A204.1 (cell line): Measurements from ENCODE around the gene SIGLEC5.

Experiments
- FAIRE-seq: peaks from 2 replicates; lab custom pipeline; 2012; peaks lifted over from hg19 to GRCh38; lab: Jason Lieb, UNC

Gene SIGLEC5

GRCh38 chr19:51627491-51628138 lies 2.6 kb downstream of the SIGLEC5 start:
- FAIRE-seq, result no peak

GRCh38 chr19:51626675-51627074 lies 3.5 kb downstream of the SIGLEC5 start:
- FAIRE-seq, result no peak

GRCh38 chr19:51621178-51621577 lies 9.0 kb downstream of the SIGLEC5 start:
- no peak for FAIRE-seq

GRCh38 chr19:51615991-51616390 lies 14.2 kb downstream of the SIGLEC5 start:
- no peak for FAIRE-seq

- FAIRE-seq, result no peak
These were observed 15.4 kb downstream of the SIGLEC5 start for GRCh38 chr19:51614789-51615188.

- no peak for FAIRE-seq
These were observed 19.6 kb downstream of the SIGLEC5 start for GRCh38 chr19:51610576-51610975.

- no peak for FAIRE-seq
These were observed 22.2 kb downstream of the SIGLEC5 start for GRCh38 chr19:51607920-51608562.

GRCh38 chr19:51607077-51607476 lies 23.1 kb downstream of the SIGLEC5 start:
- FAIRE-seq, result no peak

GRCh38 chr19:51602189-51602854 lies 27.9 kb downstream of the SIGLEC5 start:
- FAIRE-seq, result no peak

- FAIRE-seq, result no peak
These were observed 29.1 kb downstream of the SIGLEC5 start for GRCh38 chr19:51600940-51601580.

- FAIRE-seq, result no peak
These were observed 31.1 kb downstream of the SIGLEC5 start for GRCh38 chr19:51599084-51599483.

- FAIRE-seq, result no peak
These were observed 31.9 kb downstream of the SIGLEC5 start for GRCh38 chr19:51598159-51598915.

GRCh38 chr19:51595190-51596175 lies 34.7 kb downstream of the SIGLEC5 start:
- FAIRE-seq, result no peak

- FAIRE-seq, result no peak
These were observed 35.5 kb downstream of the SIGLEC5 start for GRCh38 chr19:51594774-51595109.

- peak; percentile 96 for FAIRE-seq
These were observed 36.0 kb downstream of the SIGLEC5 start for GRCh38 chr19:51593969-51594773.

GRCh38 chr19:51593138-51593890 lies 36.9 kb downstream of the SIGLEC5 start:
- no peak for FAIRE-seq

- no peak for FAIRE-seq
These were observed 37.7 kb downstream of the SIGLEC5 start for GRCh38 chr19:51592521-51592920.

- FAIRE-seq, result no peak
These were observed 39.8 kb downstream of the SIGLEC5 start for GRCh38 chr19:51590441-51590840.

- FAIRE-seq, result no peak
These were observed 40.7 kb downstream of the SIGLEC5 start for GRCh38 chr19:51589511-51589910.
